ENCODE results near the gene CEMIP2. TPM values are rescaled to one million over a fixed set of nuclear protein-coding genes. Genes with fewer than 3 reads are reported as not detected.

Gene CEMIP2
- total and polyA plus RNA-seq, 2 donors (not counting 1 experiment from before 2014, with no cell fraction given): 35.1 to 45.6 TPM

DNA sequence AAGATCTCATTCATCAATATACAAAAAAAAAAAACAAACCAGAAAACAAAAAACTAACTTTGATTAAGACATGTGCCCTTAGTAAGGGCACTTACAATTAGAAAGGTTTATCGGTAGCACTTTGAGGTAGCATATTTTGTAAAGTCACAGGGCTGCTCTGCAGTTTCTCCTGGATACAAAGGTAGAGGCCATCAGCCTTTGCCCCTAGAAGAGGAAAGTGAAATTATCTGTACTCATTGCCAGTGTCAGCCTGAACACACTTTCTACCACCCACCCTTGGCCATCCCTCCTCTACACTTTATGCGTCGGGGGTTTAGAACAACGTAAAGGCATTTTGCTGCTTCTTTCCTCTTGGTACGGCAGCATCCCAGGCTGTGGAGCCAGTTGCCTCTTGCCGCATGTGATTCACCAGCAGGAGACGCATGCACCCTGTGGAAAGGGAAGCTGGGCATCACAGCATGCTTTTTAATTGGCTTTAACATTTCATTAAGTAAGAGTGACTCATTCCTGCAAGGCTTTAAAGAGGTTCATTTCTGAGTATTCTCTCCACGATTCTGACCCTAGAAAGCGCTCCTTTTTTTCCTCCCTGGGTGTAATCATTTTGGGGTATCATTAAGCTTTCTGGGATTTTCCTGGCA, 84.6 kb downstream of the CEMIP2 start:
- Histone ChIP-seq H3K27ac (ENCODE audit: insufficient read depth, low read length) (no peak overlapping the region), H3K9me3 (ENCODE audit: control insufficient read depth, insufficient read depth, low read depth, low read length) (no peaks in the 10 kb centered on the region), H4K20me1 (ENCODE audit: control insufficient read depth, extremely low read depth, insufficient read depth, low read length) (no peaks in the 10 kb centered on the region), H3K4me2 (ENCODE audit: extremely low read depth, insufficient read depth, low read length) (no peak overlapping the region), H3K9ac (ENCODE audit: insufficient read depth, low read length) (no peak overlapping the region), H3K27me3 (ENCODE audit: control insufficient read depth, insufficient read depth, low read length) (no peaks in the 10 kb centered on the region), H3K36me3 (ENCODE audit: control insufficient read depth, insufficient read depth, low read length) (no peaks in the 10 kb centered on the region), H3K4me1 (ENCODE audit: control insufficient read depth, extremely low read depth, insufficient read depth, low read length) (peaks cover 25% of the 10 kb centered on the region), H3K4me3 (replicated peaks in 1 of 4; ENCODE audit: control extremely low read depth in 1 of 4, insufficient read depth in 1 of 4, low read depth in 3 of 4, low read length in 4 of 4) (no peak overlapping the region), H3K79me2 (ENCODE audit: control insufficient read depth, insufficient read depth, low read length) (no peaks in the 10 kb centered on the region), H2AFZ (ENCODE audit: low read length) (no peak overlapping the region)
- TF ChIP-seq, protein P1, sequence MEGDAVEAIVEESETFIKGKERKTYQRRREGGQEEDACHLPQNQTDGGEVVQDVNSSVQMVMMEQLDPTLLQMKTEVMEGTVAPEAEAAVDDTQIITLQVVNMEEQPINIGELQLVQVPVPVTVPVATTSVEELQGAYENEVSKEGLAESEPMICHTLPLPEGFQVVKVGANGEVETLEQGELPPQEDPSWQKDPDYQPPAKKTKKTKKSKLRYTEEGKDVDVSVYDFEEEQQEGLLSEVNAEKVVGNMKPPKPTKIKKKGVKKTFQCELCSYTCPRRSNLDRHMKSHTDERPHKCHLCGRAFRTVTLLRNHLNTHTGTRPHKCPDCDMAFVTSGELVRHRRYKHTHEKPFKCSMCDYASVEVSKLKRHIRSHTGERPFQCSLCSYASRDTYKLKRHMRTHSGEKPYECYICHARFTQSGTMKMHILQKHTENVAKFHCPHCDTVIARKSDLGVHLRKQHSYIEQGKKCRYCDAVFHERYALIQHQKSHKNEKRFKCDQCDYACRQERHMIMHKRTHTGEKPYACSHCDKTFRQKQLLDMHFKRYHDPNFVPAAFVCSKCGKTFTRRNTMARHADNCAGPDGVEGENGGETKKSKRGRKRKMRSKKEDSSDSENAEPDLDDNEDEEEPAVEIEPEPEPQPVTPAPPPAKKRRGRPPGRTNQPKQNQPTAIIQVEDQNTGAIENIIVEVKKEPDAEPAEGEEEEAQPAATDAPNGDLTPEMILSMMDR (conservative IDR thresholded peaks at IDR 0.05 in 1 of 2, IDR thresholded peaks at IDR 0.05 in 1 of 2; ENCODE audit: low read depth in 1 of 2, low read length in 2 of 2): peak; percentile 39 to 57
- TF ChIP-seq EZH2 (IDR thresholded peaks at IDR 0.05; ENCODE audit: low read length, missing control alignments): no peak
- peak; percentile 67 to 86 for DNase-seq (ENCODE audit: low read depth in 2 of 2)

DNA sequence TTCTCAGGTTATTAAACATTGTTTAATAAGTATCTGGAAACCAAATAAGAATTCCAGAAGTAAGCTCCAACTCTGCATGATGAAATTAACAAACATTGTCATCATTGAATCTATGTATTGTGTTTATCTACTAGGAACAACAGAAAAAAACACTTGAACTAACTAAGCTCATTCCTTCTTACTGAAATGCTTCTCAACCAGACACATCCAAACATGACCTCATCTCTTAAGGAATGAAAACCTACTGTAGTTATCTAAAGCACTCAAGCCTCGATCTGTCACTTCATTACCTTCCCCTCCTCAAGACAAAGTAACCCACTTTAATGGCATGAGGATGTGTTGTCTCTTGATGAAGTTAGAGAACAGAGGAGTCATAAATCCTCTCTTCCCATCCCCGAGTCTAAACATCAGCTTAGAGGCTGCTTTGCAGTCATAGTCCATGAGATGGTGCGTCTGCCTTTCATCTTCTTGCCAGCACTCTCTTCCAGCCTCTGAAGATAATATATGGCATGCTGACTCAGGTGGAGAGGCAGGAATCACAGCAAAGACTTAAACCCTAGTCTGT, 86.5 kb downstream of the CEMIP2 start:
- H3K9ac ChIP-seq (ENCODE audit: insufficient read depth, low read length): no peak overlapping the region
- H4K20me1 ChIP-seq (ENCODE audit: control insufficient read depth, extremely low read depth, insufficient read depth, low read length): no peaks in the 10 kb centered on the region
- H3K79me2 ChIP-seq (ENCODE audit: control insufficient read depth, insufficient read depth, low read length): no peaks in the 10 kb centered on the region
- no peaks in the 10 kb centered on the region for H3K36me3 ChIP-seq (ENCODE audit: control insufficient read depth, insufficient read depth, low read length)
- no peak for TF ChIP-seq EZH2 (IDR thresholded peaks at IDR 0.05; ENCODE audit: low read length, missing control alignments)
- TF ChIP-seq, protein P1 (conservative IDR thresholded peaks at IDR 0.05 in 1 of 2, IDR thresholded peaks at IDR 0.05 in 1 of 2; ENCODE audit: low read depth in 1 of 2, low read length in 2 of 2): no peak
- H3K4me2 ChIP-seq (ENCODE audit: extremely low read depth, insufficient read depth, low read length): peak overlapping the region; percentile 40
- H3K4me3 ChIP-seq (replicated peaks in 1 of 4; ENCODE audit: control extremely low read depth in 1 of 4, insufficient read depth in 1 of 4, low read depth in 3 of 4, low read length in 4 of 4): no peak overlapping the region
- no peaks in the 10 kb centered on the region for H3K27me3 ChIP-seq (ENCODE audit: control insufficient read depth, insufficient read depth, low read length)
- peak overlapping the region; percentile 54 for H3K27ac ChIP-seq (ENCODE audit: insufficient read depth, low read length)
- DNase-seq (ENCODE audit: low read depth in 2 of 2): peak; percentile 54 to 93
- peaks cover 29% of the 10 kb centered on the region for H3K4me1 ChIP-seq (ENCODE audit: control insufficient read depth, extremely low read depth, insufficient read depth, low read length)
- H2AFZ ChIP-seq (ENCODE audit: low read length): no peak overlapping the region
- H3K9me3 ChIP-seq (ENCODE audit: control insufficient read depth, insufficient read depth, low read depth, low read length): no peaks in the 10 kb centered on the region

DNA sequence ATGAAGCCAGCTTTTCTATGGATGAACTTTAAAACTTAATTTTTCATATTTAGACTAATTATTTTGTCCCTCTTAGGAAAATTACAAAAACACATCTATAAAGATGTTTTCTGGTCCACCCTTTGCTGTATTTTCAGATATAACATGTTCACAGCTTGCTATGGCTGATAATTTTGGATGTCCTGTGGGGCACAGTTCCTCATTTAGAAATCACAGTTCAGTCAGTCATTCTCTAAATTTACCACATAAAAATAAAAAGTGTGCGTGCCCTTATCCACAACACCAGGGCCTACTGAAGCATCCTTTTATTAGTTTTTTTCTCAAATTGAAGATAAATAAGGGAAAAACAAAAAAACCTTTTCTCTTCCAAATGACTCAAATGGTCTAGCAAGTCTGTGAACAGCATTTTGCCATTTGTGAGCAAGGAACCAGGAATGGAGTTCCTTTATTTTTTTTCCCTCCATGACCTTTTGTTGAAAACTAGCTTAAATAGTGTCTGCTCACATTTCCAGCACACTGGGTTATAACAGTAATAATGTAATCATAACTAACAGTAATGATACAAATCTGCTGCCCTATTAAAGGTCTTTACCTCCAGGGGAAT, 87.1 kb downstream of the CEMIP2 start:
- no peaks in the 10 kb centered on the region for H3K36me3 ChIP-seq (ENCODE audit: control insufficient read depth, insufficient read depth, low read length)
- no peaks in the 10 kb centered on the region for H3K27me3 ChIP-seq (ENCODE audit: control insufficient read depth, insufficient read depth, low read length)
- H3K4me1 ChIP-seq (ENCODE audit: control insufficient read depth, extremely low read depth, insufficient read depth, low read length): peaks cover 29% of the 10 kb centered on the region
- H3K79me2 ChIP-seq (ENCODE audit: control insufficient read depth, insufficient read depth, low read length): no peaks in the 10 kb centered on the region
- TF ChIP-seq, protein P1 (conservative IDR thresholded peaks at IDR 0.05 in 1 of 2, IDR thresholded peaks at IDR 0.05 in 1 of 2; ENCODE audit: low read depth in 1 of 2, low read length in 2 of 2): no peak
- TF ChIP-seq EZH2 (IDR thresholded peaks at IDR 0.05; ENCODE audit: low read length, missing control alignments): no peak
- H4K20me1 ChIP-seq (ENCODE audit: control insufficient read depth, extremely low read depth, insufficient read depth, low read length): no peaks in the 10 kb centered on the region
- H2AFZ ChIP-seq (ENCODE audit: low read length): no peak overlapping the region
- H3K9ac ChIP-seq (ENCODE audit: insufficient read depth, low read length): no peak overlapping the region
- no peak overlapping the region for H3K4me3 ChIP-seq (replicated peaks in 1 of 4; ENCODE audit: control extremely low read depth in 1 of 4, insufficient read depth in 1 of 4, low read depth in 3 of 4, low read length in 4 of 4)
- H3K4me2 ChIP-seq (ENCODE audit: extremely low read depth, insufficient read depth, low read length): peak overlapping the region; percentile 9
- no peaks in the 10 kb centered on the region for H3K9me3 ChIP-seq (ENCODE audit: control insufficient read depth, insufficient read depth, low read depth, low read length)
- H3K27ac ChIP-seq (ENCODE audit: insufficient read depth, low read length): peak overlapping the region; percentile 54
- DNase-seq (ENCODE audit: low read depth in 2 of 2): peak; percentile 26 to 58

Data from fibroblast of lung (primary cell).